Measurements from ENCODE around the gene TNNI2.

TNNI2 gene

GRCh38 chr11:1819074-1819473 lies 19.7 kb upstream of the TNNI2 start:
- no peak for DNase-seq (ENCODE audit: low read depth, low spot score)
- H3K4me3 ChIP-seq (ENCODE audit: low read length): no peak overlapping the region

GRCh38 chr11:1820463-1821325 lies 18.1 kb upstream of the TNNI2 start:
- no peak for DNase-seq (ENCODE audit: low read depth, low spot score)
- no peak overlapping the region for H3K4me3 ChIP-seq (ENCODE audit: low read length)

- H3K4me3 ChIP-seq (ENCODE audit: low read length): no peak overlapping the region
- no peak for DNase-seq (ENCODE audit: low read depth, low spot score)
Measured at GRCh38 chr11:1821562-1821961, 17.2 kb upstream of the TNNI2 start.

DNA sequence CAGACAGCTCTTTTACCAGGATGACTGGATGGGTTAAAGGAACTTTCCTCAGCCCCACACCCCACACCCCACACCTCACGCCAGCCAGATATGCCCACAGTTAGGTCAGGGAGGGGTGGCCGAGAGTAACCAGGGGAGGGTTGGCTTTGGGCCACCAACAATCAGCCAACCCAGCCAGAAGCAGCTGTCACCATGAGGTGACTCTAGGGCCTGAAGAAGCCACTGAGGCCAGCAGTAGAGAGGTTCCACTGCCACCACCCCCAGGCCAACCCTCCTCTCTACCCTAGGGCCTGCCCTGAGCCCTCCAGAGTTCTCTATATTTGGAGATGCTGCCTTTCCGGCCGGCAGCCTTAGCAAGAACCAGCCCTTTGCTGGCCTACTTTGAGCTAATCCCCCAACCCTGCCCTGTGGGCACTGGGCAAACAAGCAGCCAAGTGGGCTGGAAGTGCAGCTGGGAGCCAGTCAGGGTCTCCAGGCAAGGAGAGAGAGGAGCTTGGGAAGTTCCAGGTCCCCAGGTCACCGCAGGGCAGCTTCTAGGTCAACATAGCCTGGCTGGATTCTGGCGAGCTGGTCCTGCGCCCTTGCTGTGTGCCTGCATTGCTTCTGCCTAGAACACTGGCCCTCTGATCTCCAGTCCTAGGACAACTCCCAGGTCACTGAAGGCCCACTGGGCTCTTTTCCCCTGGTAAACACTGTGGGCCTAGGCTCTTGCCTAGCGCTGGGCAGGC lies 16.0 kb upstream of the TNNI2 start:
- DNase-seq (ENCODE audit: low read depth, low spot score): no peak
- H3K4me3 ChIP-seq (ENCODE audit: low read length): no peak overlapping the region

GRCh38 chr11:1823376-1824220 lies 15.2 kb upstream of the TNNI2 start:
- DNase-seq (ENCODE audit: low read depth, low spot score): no peak
- no peak overlapping the region for H3K4me3 ChIP-seq (ENCODE audit: low read length)

DNA sequence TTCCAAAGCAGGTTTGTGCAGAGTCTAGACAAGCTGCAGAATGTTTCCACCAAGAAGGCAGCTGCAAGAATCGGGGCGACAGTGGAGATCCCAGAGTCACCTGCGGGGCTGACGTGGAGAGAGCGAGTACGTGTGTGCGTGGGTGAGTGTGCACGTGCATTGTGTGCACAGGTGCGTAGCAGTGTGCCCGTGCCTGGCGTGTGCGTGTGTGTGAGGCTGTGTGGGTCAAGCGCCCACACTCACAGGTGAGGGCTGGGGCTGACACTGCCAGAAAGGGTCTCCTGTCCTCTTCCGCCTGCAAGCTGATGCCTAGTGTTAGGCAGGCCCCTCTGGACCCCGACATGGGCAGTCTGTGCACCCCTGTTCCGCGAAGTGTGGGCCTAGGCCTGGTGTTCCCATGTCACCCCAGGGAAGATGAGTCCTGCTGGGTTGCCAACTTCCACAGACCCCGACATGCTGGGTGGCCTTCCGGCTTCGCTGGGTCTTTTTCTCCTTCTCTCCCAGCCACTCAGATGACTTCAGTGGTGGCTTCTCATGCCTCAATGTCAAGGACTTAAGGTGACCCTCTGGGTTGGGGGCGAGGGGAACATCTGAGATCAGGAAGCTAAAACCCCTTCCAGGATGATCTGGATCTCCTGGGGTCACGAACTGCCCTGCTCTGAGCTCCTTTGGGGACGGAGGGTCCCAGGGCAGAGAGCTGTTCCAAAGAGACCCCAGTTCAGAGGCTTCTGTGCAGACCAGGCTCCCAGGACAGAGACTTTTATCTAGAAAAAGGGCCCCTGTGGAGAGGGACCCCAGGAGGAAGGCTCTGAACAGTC lies 14.4 kb upstream of the TNNI2 start:
- DNase-seq (ENCODE audit: low read depth, low spot score): no peak
- H3K4me3 ChIP-seq (ENCODE audit: low read length): no peak overlapping the region

GRCh38 chr11:1825039-1825740 lies 13.6 kb upstream of the TNNI2 start:
- H3K4me3 ChIP-seq (ENCODE audit: low read length): no peak overlapping the region
- DNase-seq (ENCODE audit: low read depth, low spot score): no peak

GRCh38 chr11:1825785-1826451 lies 12.9 kb upstream of the TNNI2 start:
- no peak for DNase-seq (ENCODE audit: low read depth, low spot score)
- no peak overlapping the region for H3K4me3 ChIP-seq (ENCODE audit: low read length)

GRCh38 chr11:1826552-1827094 lies 12.2 kb upstream of the TNNI2 start:
- no peak for DNase-seq (ENCODE audit: low read depth, low spot score)

GRCh38 chr11:1827095-1827813 lies 11.5 kb upstream of the TNNI2 start:
- no peak overlapping the region for H3K4me3 ChIP-seq (ENCODE audit: low read length)
- no peak for DNase-seq (ENCODE audit: low read depth, low spot score)

More at GRCh38 chr11:1826552-1827094, 12.2 kb upstream of the TNNI2 start:
- no peak overlapping the region for H3K4me3 ChIP-seq (ENCODE audit: low read length)

- H3K4me3 ChIP-seq (ENCODE audit: low read length): no peak overlapping the region
- DNase-seq (ENCODE audit: low read depth, low spot score): no peak
Measured at GRCh38 chr11:1827931-1828330, 10.8 kb upstream of the TNNI2 start.

- no peak overlapping the region for H3K4me3 ChIP-seq (ENCODE audit: low read length)
- DNase-seq (ENCODE audit: low read depth, low spot score): no peak
Measured at GRCh38 chr11:1828542-1828941, 10.2 kb upstream of the TNNI2 start.

DNA sequence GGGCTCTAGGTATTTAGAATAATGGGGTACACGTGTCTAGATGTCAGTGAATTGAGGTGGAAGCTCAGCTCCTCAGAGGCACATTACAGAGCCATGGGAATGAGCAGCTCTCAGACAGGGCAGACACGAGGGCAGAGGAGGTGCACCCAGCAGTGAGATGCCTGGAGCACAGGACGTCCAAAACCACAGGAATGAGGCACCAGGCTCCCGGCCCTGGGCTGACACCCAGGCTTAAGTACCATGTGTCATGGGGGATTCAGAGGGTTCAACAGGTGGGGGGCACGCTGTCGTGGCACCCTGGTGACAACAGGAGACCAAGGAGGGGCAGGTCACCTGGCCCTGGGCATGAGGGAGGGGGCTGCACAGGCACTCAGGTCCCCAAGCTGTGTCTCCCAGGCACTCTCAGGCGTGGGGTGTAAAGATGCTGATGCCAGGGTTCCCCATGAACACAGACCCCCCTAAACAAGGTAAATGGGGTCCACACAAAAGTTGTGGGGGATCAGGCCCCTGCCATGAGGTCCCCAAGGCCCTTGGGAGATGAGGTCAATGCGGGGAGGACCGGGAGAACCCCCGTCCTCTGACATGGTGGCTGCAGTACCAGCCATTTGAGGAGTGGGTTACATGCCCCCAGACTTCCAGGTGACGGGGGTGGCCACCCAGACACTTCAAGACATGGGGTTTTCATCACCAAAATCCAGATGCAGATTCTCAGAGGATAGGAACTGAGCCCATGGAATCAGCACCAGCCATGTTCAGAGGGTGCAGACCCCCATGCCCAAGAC lies 9.6 kb upstream of the TNNI2 start:
- H3K4me3 ChIP-seq (ENCODE audit: low read length): no peak overlapping the region
- DNase-seq (ENCODE audit: low read depth, low spot score): no peak

DNA sequence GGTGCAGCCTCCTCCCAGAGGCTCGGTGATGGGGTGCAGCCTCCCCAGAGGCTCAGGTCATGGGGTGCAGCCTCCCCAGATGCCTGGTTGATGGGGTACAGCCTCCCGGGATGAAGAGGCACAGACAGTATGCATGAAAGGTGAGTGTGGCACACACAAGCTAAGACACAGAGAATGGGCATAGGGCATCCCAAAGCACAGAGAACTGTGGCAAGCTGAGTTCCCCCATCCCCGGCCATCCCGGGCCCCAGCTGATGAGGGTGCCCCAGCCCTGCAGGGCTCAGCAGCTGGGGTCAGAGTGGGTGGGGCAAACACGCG lies 8.8 kb upstream of the TNNI2 start:
- H3K4me3 ChIP-seq (ENCODE audit: low read length): no peak overlapping the region
- no peak for DNase-seq (ENCODE audit: low read depth, low spot score)

DNA sequence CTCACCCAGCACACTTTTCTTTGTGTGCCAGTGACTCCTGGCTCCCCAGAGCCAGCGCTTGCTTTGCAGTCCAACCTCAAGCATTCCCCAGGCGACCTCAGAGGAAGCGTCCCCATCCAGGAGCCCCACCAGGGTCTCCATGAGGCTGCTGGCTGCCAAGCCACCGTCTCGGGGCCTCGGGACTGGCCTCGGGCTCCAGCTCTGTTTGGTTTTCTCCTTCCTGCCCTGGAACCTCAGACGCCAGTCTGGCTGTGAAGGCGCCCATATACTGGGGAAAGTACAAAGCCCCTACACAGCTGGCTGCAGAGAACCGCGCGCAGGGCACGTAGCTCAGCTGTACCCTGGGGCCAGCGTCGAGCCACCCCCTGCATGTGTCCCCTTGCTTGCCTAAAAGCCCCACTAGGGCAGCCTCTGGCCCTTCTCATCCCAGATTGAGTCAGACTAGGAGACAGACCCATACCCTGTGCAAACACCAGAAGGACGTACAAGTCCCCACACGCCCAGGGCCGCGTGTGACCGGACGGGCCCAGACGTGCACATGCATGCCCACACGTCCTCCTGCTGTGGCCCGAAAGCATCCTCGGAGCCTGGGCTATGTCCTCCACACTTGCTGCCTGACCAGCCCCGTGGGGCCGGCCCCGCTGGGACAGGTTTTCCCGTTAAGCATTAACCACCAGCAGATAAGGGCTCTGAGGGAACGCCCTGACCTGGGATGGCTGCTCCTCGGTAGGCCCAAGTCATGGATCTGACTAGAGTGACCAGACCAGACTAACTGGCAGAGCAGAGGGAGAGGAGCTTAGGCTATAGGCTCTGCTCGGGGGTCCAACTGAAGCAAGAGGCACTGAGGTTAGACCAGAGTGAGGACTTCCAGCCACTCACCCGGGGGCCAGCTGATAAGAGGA lies 8.2 kb upstream of the TNNI2 start:
- no peak for DNase-seq (ENCODE audit: low read depth, low spot score)
- no peak overlapping the region for H3K4me3 ChIP-seq (ENCODE audit: low read length)

All from Jurkat, Clone E6-1 (cell line).